GM10266 (cell line): Measurements from ENCODE around the gene SEC61B.

ENCODE experiments used
- DNase-seq: peaks from one replicate; pipeline ENCODE4 v3.0.0; 2012; ENCODE audit errors: extremely low spot score
- CTCF ChIP-seq: IDR thresholded peaks from 2 replicates; pipeline ENCODE4 v1.5.1; 2012; ENCODE audit warnings: mild to moderate bottlenecking, low read depth; ENCODE audit not compliant: control insufficient read depth, insufficient read depth; ENCODE audit errors: missing control alignments

The SEC61B gene

GRCh38 chr9:99265691-99266090 lies 43.6 kb downstream of the SEC61B start:
- TF ChIP-seq CTCF: no peak
- DNase-seq: no peak

GRCh38 chr9:99266255-99267023 lies 44.4 kb downstream of the SEC61B start:
- DNase-seq: peak; percentile 50

GRCh38 chr9:99269416-99269815 lies 47.3 kb downstream of the SEC61B start:
- DNase-seq: no peak
- TF ChIP-seq CTCF: no peak

More at GRCh38 chr9:99266255-99267023, 44.4 kb downstream of the SEC61B start:
- peak; percentile 91 for TF ChIP-seq CTCF

- DNase-seq: no peak
- no peak for TF ChIP-seq CTCF
Measured at GRCh38 chr9:99270491-99270890, 48.4 kb downstream of the SEC61B start.

- TF ChIP-seq CTCF: no peak
- DNase-seq: no peak
Measured at GRCh38 chr9:99272836-99273235, 50.8 kb downstream of the SEC61B start.

- DNase-seq: no peak
- no peak for TF ChIP-seq CTCF
Measured at GRCh38 chr9:99274016-99274415, 51.9 kb downstream of the SEC61B start.

GRCh38 chr9:99274495-99274894 lies 52.4 kb downstream of the SEC61B start:
- no peak for TF ChIP-seq CTCF
- no peak for DNase-seq
